Kidney (tissue), 14 donors: Measurements from ENCODE around the gene FBLN1. TPM values are rescaled to one million over a fixed set of nuclear protein-coding genes. Genes with fewer than 3 reads are reported as not detected.

ENCODE experiments used
- DNase-seq, 5 donors: peaks; one replicate each; pipeline ENCODE4 v3.0.0-alpha.2; 2013 to 2020
- FAIRE-seq: peaks from 2 replicates; lab custom pipeline; 2012; peaks lifted over from hg19 to GRCh38; lab: Jason Lieb, UNC
- H3K27ac ChIP-seq, 2 donors: one replicate each; pipeline ENCODE4 v1.7.0; 2013; ENCODE audit warnings: low read depth in 2 of 2, low read length in 2 of 2, inconsistent platforms in 1 of 2
- H3K27me3 ChIP-seq: one replicate; pipeline ENCODE4 v1.7.1; 2013; ENCODE audit warnings: low read length, inconsistent platforms; ENCODE audit not compliant: control insufficient read depth, insufficient read depth
- H3K36me3 ChIP-seq, 3 donors: one replicate each; pipeline versions ENCODE4 v1.7.0 to v1.7.1; 2013; ENCODE audit warnings: low read length in 3 of 3, control low read depth in 1 of 3, inconsistent platforms in 1 of 3; ENCODE audit not compliant: insufficient read depth in 3 of 3, control insufficient read depth in 2 of 3
- H3K4me1 ChIP-seq, 3 donors: one replicate each; pipeline versions ENCODE4 v1.7.0 to v1.7.1; 2013; ENCODE audit warnings: low read length in 3 of 3, inconsistent platforms in 1 of 3, low read depth in 1 of 3; ENCODE audit not compliant: control insufficient read depth in 2 of 3, insufficient read depth in 2 of 3
- H3K4me3 ChIP-seq, 3 donors: one replicate each; pipeline versions ENCODE4 v1.7.0 to v1.8.1; 2013; ENCODE audit warnings: low read length in 3 of 3, control low read depth in 1 of 3, inconsistent platforms in 1 of 3
- H3K9ac ChIP-seq, 3 donors: one replicate each; pipeline versions ENCODE4 v1.7.0 to v1.7.1; 2013; ENCODE audit warnings: low read length in 3 of 3, control low read depth in 1 of 3, inconsistent platforms in 1 of 3
- H3K9me3 ChIP-seq, 3 donors: one replicate each; pipeline versions ENCODE4 v1.7.0 to v1.7.1; 2013; ENCODE audit warnings: low read length in 3 of 3, control low read depth in 1 of 3, inconsistent platforms in 1 of 3; ENCODE audit not compliant: control insufficient read depth in 2 of 3, insufficient read depth in 1 of 3
- intact Hi-C: fragments of 100-400 bp; cut with DNase I; formaldehyde crosslinking; loops from one replicate; pipeline ENCODE4 v1.11.1; 2022
- polyA plus RNA-seq: library from polyadenylated mRNA; stranded (reverse); fragments of 350-450 nt; fragmentation: Illumina TruSeq; extraction: RNeasy Lipid Tissue Mini Kit (QIAGEN cat#74804); gene quantifications from one replicate; pipeline ENCODE4 v1.2.3, GENCODE V29; 2014; ENCODE audit warnings: low read depth, low replicate concordance; ENCODE audit not compliant: insufficient read depth
- total RNA-seq: library from RNA; stranded (reverse); fragmentation: NEBNext Ultra II Directional; extraction: Animal tissue kit (Norgen Biotek cat#: 25700); gene quantifications from one replicate; pipeline ENCODE4 v1.2.1, GENCODE V29; 2021
- TF ChIP-seq, protein P1 (sequence below): IDR thresholded peaks from 3 replicates; pipeline ENCODE4 v1.5.1; 2012; ENCODE audit warnings: mild to moderate bottlenecking, moderate library complexity, borderline replicate concordance; ENCODE audit not compliant: insufficient read depth; ENCODE audit errors: extremely low read depth
- donor health status: control.
- donor health status: control.
- donor health status: control.
- donor health status: control.
- donor health status: control.
- donor health status: DM: yes; HTN: yes; CAD: no.
- donor health status: Normal renal cell carcinoma (clear cell type).

The FBLN1 gene
- total and polyA plus RNA-seq, 2 donors from 2014 or later = 23.3 to 105 TPM

- no peak overlapping the region for H3K4me3 ChIP-seq
- DNase-seq = no peak
Measured at GRCh38 chr22:45537734-45538181, 35.1 kb downstream of the FBLN1 start.

DNA sequence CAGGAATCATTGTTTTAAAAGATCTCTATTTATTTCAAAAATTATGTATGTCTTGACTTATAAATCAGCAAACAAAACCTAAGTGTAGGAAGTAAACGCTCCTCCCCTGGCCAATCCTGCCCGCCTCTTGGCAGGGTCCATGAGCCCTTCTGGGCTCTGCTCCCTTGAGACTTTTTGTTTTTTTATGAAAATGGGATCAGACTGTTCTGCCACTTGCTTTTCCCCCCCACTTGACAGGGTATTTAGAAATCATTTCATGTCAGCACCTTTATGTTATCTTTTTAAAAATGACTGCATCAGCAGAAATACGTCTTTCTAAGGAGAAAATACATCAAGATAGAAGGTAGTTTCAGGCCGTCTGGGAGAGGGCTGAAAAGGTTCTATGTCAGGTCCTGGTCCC, 35.6 kb downstream of the FBLN1 start:
- Histone ChIP-seq H3K27ac (no peak overlapping the region), H3K27me3 (no peaks in the 10 kb centered on the region), H3K4me1 (no peaks in the 10 kb centered on the region), H3K4me3 (no peak overlapping the region), H3K9me3 (no peaks in the 10 kb centered on the region), H3K36me3 (no peaks in the 10 kb centered on the region), H3K9ac (no peak overlapping the region)
- intact Hi-C loops = no loop called here
- TF ChIP-seq, protein P1, sequence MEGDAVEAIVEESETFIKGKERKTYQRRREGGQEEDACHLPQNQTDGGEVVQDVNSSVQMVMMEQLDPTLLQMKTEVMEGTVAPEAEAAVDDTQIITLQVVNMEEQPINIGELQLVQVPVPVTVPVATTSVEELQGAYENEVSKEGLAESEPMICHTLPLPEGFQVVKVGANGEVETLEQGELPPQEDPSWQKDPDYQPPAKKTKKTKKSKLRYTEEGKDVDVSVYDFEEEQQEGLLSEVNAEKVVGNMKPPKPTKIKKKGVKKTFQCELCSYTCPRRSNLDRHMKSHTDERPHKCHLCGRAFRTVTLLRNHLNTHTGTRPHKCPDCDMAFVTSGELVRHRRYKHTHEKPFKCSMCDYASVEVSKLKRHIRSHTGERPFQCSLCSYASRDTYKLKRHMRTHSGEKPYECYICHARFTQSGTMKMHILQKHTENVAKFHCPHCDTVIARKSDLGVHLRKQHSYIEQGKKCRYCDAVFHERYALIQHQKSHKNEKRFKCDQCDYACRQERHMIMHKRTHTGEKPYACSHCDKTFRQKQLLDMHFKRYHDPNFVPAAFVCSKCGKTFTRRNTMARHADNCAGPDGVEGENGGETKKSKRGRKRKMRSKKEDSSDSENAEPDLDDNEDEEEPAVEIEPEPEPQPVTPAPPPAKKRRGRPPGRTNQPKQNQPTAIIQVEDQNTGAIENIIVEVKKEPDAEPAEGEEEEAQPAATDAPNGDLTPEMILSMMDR = no peak
- FAIRE-seq (no peak), DNase-seq (no peak)

More at GRCh38 chr22:45537734-45538181, 35.1 kb downstream of the FBLN1 start:
- Histone ChIP-seq H3K27me3 (no peaks in the 10 kb centered on the region), H3K4me1 (no peaks in the 10 kb centered on the region), H3K36me3 (no peaks in the 10 kb centered on the region), H3K9ac (no peak overlapping the region), H3K9me3 (no peaks in the 10 kb centered on the region), H3K27ac (no peak overlapping the region)
- TF ChIP-seq, protein P1 = no peak
- intact Hi-C loops = no loop called here
- no peak for FAIRE-seq

- Histone ChIP-seq H3K36me3 (no peaks in the 10 kb centered on the region), H3K4me1 (no peaks in the 10 kb centered on the region)
Measured at GRCh38 chr22:45540122-45540521, 37.4 kb downstream of the FBLN1 start.

More at GRCh38 chr22:45540122-45540521, 37.4 kb downstream of the FBLN1 start:
- TF ChIP-seq, protein P1 = no peak
- FAIRE-seq (no peak), DNase-seq (no peak)
- Histone ChIP-seq H3K27ac (no peak overlapping the region), H3K4me3 (no peak overlapping the region), H3K9ac (no peak overlapping the region), H3K27me3 (no peaks in the 10 kb centered on the region), H3K9me3 (no peaks in the 10 kb centered on the region)
- intact Hi-C loops = no loop called here
